ENCODE measurements around the gene JUNB. TPM values are rescaled to one million over a fixed set of nuclear protein-coding genes. Genes with fewer than 3 reads are reported as not detected.
A peak's percentile ranks its signal among the peaks of the same experiment; 100 is the strongest.

The JUNB gene
- total RNA-seq (ENCODE audit: low replicate concordance), result 87.9 and 263 TPM in 2 replicates

GRCh38 chr19:12791345-12792050 lies at the start of gene JUNB:
Gene JUNB (plus strand): TSS chr19:12791486. CDS start chr19:12791772, 286 bp downstream.
- DNase-seq (ENCODE audit: low read depth), result peak; percentile 98
- peak within 1 kb of the TSS; percentile 98 for H3K4me3 ChIP-seq (ENCODE audit: low read depth, low read length)
- TF ChIP-seq CTCF (IDR thresholded peaks at IDR 0.05; ENCODE audit: insufficient read depth, low read length), result no peak

GRCh38 chr19:12745166-12745897 lies 46.0 kb upstream of the JUNB start:
- no peak overlapping the region for H3K4me3 ChIP-seq (ENCODE audit: low read depth, low read length)
- DNase-seq (ENCODE audit: low read depth), result no peak
- TF ChIP-seq CTCF (IDR thresholded peaks at IDR 0.05; ENCODE audit: insufficient read depth, low read length), result no peak

- no peak overlapping the region for H3K4me3 ChIP-seq (ENCODE audit: low read depth, low read length)
- no peak for DNase-seq (ENCODE audit: low read depth)
- TF ChIP-seq CTCF (IDR thresholded peaks at IDR 0.05; ENCODE audit: insufficient read depth, low read length), result no peak
These were observed 42.8 kb upstream of the JUNB start for GRCh38 chr19:12748489-12748888.

GRCh38 chr19:12749938-12750521 lies 41.3 kb upstream of the JUNB start:
- no peak for DNase-seq (ENCODE audit: low read depth)
- H3K4me3 ChIP-seq (ENCODE audit: low read depth, low read length), result no peak overlapping the region

GRCh38 chr19:12750851-12751250 lies 40.4 kb upstream of the JUNB start:
- no peak overlapping the region for H3K4me3 ChIP-seq (ENCODE audit: low read depth, low read length)
- TF ChIP-seq CTCF (IDR thresholded peaks at IDR 0.05; ENCODE audit: insufficient read depth, low read length), result no peak
- no peak for DNase-seq (ENCODE audit: low read depth)

More at GRCh38 chr19:12749938-12750521, 41.3 kb upstream of the JUNB start:
- no peak for TF ChIP-seq CTCF (IDR thresholded peaks at IDR 0.05; ENCODE audit: insufficient read depth, low read length)

GRCh38 chr19:12751635-12752034 lies 39.7 kb upstream of the JUNB start, which contains the start of gene BEST2:
Gene BEST2 (plus strand): TSS chr19:12751791. CDS start chr19:12752593, 802 bp downstream.
- TF ChIP-seq CTCF (IDR thresholded peaks at IDR 0.05; ENCODE audit: insufficient read depth, low read length), result no peak
- no peak for DNase-seq (ENCODE audit: low read depth)
- no peak within 1 kb of the TSS for H3K4me3 ChIP-seq (ENCODE audit: low read depth, low read length)
